Suprapubic skin (tissue), 4 donors: Measurements from ENCODE around the gene MS4A10. TPM values are rescaled to one million over a fixed set of nuclear protein-coding genes. Genes with fewer than 3 reads are reported as not detected.

ENCODE experiments used
- DNase-seq, 2 donors: peaks; one replicate each; pipeline ENCODE4 v3.0.0-alpha.2; 2019; ENCODE audit warnings: low spot score in 2 of 2
- H3K27ac ChIP-seq: fragments of 200-600 bp; sonication (generic); one replicate; pipeline ENCODE4 v1.5.1; 2019
- H3K27me3 ChIP-seq: fragments of 200-600 bp; sonication (generic); one replicate; pipeline ENCODE4 v1.5.1; 2019
- H3K36me3 ChIP-seq: fragments of 200-600 bp; sonication (generic); one replicate; pipeline ENCODE4 v1.5.1; 2019
- H3K4me1 ChIP-seq: fragments of 200-600 bp; sonication (generic); one replicate; pipeline ENCODE4 v1.5.1; 2019
- H3K4me3 ChIP-seq: fragments of 200-600 bp; sonication (generic); one replicate; pipeline ENCODE4 v1.5.1; 2019; ENCODE audit warnings: mild to moderate bottlenecking
- H3K9me3 ChIP-seq: fragments of 200-600 bp; sonication (generic); one replicate; pipeline ENCODE4 v1.5.1; 2019
- EP300 ChIP-seq: sonication (generic); formaldehyde crosslinking; IDR thresholded peaks from one replicate; pipeline ENCODE4 v1.6.1; 2017; ENCODE audit warnings: antibody characterized with exemption
- POLR2A ChIP-seq, 2 donors: fragments of 450-650 bp; IDR thresholded peaks; one replicate each; pipeline ENCODE4 v1.6.1; 2017; ENCODE audit warnings: antibody characterized with exemption in 2 of 2, mild to moderate bottlenecking in 2 of 2, moderate library complexity in 2 of 2
- POLR2AphosphoS5 ChIP-seq, 3 donors: sonication (generic); formaldehyde crosslinking; IDR thresholded peaks; one replicate each; pipeline ENCODE4 v1.6.1; 2017; ENCODE audit warnings: antibody characterized with exemption in 3 of 3
- WGBS: methylation state at CpG from one replicate; pipeline ENCODE4 v1.1.5; 2018; 5-methylcytosine and 5-hydroxymethylcytosine counted together
- total RNA-seq, 4 donors: library from RNA; depleted of rRNA; stranded (reverse); fragments of >200 nt; gene quantifications; one replicate each; pipeline ENCODE4 v1.1.0, GENCODE V29; 2016
- TF ChIP-seq, protein P1 (sequence below), 2 donors: fragments of 200-600 bp in 1 of 2; fragments of 450-650 bp in 1 of 2; sonication (generic) in 1 of 2; IDR thresholded peaks; one replicate each; pipeline ENCODE4 v1.5.1; 2016 to 2019; ENCODE audit warnings: antibody characterized with exemption in 2 of 2, mild to moderate bottlenecking in 1 of 2, moderate library complexity in 1 of 2

MS4A10 gene
- total RNA-seq, 4 donors from 2014 or later: not detected

- WGBS: 65% methylated on average over 7 of the region's 7 CpGs
- H3K9me3 ChIP-seq: no peaks in the 10 kb centered on the region
- no peak overlapping the region for H3K4me3 ChIP-seq
- TF ChIP-seq EP300 (no peak), POLR2A (IDR thresholded peaks at IDR 0.05) (no peak), POLR2AphosphoS5 (IDR thresholded peaks at IDR 0.05) (no peak)
- TF ChIP-seq, protein P1, sequence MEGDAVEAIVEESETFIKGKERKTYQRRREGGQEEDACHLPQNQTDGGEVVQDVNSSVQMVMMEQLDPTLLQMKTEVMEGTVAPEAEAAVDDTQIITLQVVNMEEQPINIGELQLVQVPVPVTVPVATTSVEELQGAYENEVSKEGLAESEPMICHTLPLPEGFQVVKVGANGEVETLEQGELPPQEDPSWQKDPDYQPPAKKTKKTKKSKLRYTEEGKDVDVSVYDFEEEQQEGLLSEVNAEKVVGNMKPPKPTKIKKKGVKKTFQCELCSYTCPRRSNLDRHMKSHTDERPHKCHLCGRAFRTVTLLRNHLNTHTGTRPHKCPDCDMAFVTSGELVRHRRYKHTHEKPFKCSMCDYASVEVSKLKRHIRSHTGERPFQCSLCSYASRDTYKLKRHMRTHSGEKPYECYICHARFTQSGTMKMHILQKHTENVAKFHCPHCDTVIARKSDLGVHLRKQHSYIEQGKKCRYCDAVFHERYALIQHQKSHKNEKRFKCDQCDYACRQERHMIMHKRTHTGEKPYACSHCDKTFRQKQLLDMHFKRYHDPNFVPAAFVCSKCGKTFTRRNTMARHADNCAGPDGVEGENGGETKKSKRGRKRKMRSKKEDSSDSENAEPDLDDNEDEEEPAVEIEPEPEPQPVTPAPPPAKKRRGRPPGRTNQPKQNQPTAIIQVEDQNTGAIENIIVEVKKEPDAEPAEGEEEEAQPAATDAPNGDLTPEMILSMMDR (IDR thresholded peaks at IDR 0.05): no peak
- no peak overlapping the region for H3K27ac ChIP-seq
- peaks cover 6% of the 10 kb centered on the region for H3K27me3 ChIP-seq
- H3K4me1 ChIP-seq: peaks cover 5% of the 10 kb centered on the region
- H3K36me3 ChIP-seq: no peaks in the 10 kb centered on the region
- no peak for DNase-seq
Observed at GRCh38 chr11:60834742-60835533, 49.8 kb downstream of the MS4A10 start.

GRCh38 chr11:60835534-60835846 is 50.4 kb downstream of the MS4A10 start:
- H3K27ac ChIP-seq: no peak overlapping the region
- no peak for TF ChIP-seq POLR2AphosphoS5 (IDR thresholded peaks at IDR 0.05)
- no peak for TF ChIP-seq EP300
- TF ChIP-seq POLR2A (IDR thresholded peaks at IDR 0.05): no peak
- TF ChIP-seq, protein P1 (IDR thresholded peaks at IDR 0.05): no peak
- 75% methylated on average over 3 of the region's 3 CpGs for WGBS
- H3K9me3 ChIP-seq: no peaks in the 10 kb centered on the region
- peaks cover 6% of the 10 kb centered on the region for H3K27me3 ChIP-seq
- H3K4me1 ChIP-seq: peaks cover 5% of the 10 kb centered on the region
- no peaks in the 10 kb centered on the region for H3K36me3 ChIP-seq
- no peak for DNase-seq
- H3K4me3 ChIP-seq: no peak overlapping the region

GRCh38 chr11:60836866-60837515 is 51.9 kb downstream of the MS4A10 start:
- 75% methylated on average over 9 of the region's 9 CpGs for WGBS
- TF ChIP-seq POLR2A (IDR thresholded peaks at IDR 0.05) (no peak), EP300 (no peak), POLR2AphosphoS5 (IDR thresholded peaks at IDR 0.05) (no peak)
- TF ChIP-seq, protein P1 (IDR thresholded peaks at IDR 0.05): no peak

GRCh38 chr11:60838132-60838531 is 53.0 kb downstream of the MS4A10 start:
- Histone ChIP-seq H3K9me3 (no peaks in the 10 kb centered on the region), H3K36me3 (no peaks in the 10 kb centered on the region), H3K4me3 (no peak overlapping the region), H3K27ac (no peak overlapping the region), H3K4me1 (peaks cover 17% of the 10 kb centered on the region), H3K27me3 (no peaks in the 10 kb centered on the region)
- WGBS: 97% methylated on average over 5 of the region's 7 CpGs
- no peak for TF ChIP-seq POLR2AphosphoS5 (IDR thresholded peaks at IDR 0.05)
- no peak for TF ChIP-seq EP300
- TF ChIP-seq, protein P1 (IDR thresholded peaks at IDR 0.05): no peak
- TF ChIP-seq POLR2A (IDR thresholded peaks at IDR 0.05): no peak
- no peak for DNase-seq

More at GRCh38 chr11:60836866-60837515, 51.9 kb downstream of the MS4A10 start:
- Histone ChIP-seq H3K36me3 (no peaks in the 10 kb centered on the region), H3K4me3 (no peak overlapping the region), H3K27me3 (peaks cover 5% of the 10 kb centered on the region), H3K9me3 (no peaks in the 10 kb centered on the region), H3K27ac (no peak overlapping the region), H3K4me1 (peaks cover 10% of the 10 kb centered on the region)
- DNase-seq: no peak
